ENCODE measurements around the gene ELP4. TPM values are rescaled to one million over a fixed set of nuclear protein-coding genes. Genes with fewer than 3 reads are reported as not detected.

ELP4 gene
- polyA plus RNA-seq, 3 donors = 6.0 to 17.8 (median 16.4) TPM

GRCh38 chr11:31689559-31689958 lies 180.0 kb downstream of the ELP4 start:
- no peak overlapping the region for H3K27ac ChIP-seq (ENCODE audit: low read depth in 1 of 2, low read length in 2 of 2)
- TF ChIP-seq CTCF (IDR thresholded peaks at IDR 0.05) = no peak
- peaks cover 0 to 7% of the 10 kb centered on the region in 2 donors for H3K36me3 Mint-ChIP-seq
- no peak for DNase-seq
- H3K4me3 ChIP-seq (replicated peaks in 1 of 3; ENCODE audit: low read depth in 2 of 3, low read length in 3 of 3) = no peak overlapping the region
- no peaks in the 10 kb centered on the region for H3K27me3 Mint-ChIP-seq (ENCODE audit: low read depth in 3 of 3)
- H3K9me3 Mint-ChIP-seq = peaks cover 0 to 7% (median 3%) of the 10 kb centered on the region in 7 donors
- H2AFZ ChIP-seq (ENCODE audit: insufficient read depth, low read depth, low read length, poor library complexity, severe bottlenecking) = no peak overlapping the region
- intact Hi-C loops (cut with micrococcal nuclease) = no loop called here
- H3K36me3 ChIP-seq (replicated peaks in 1 of 2; ENCODE audit: control insufficient read depth in 1 of 2, insufficient read depth in 2 of 2, low read length in 2 of 2) = no peaks in the 10 kb centered on the region
- H4K20me1 ChIP-seq (ENCODE audit: insufficient read depth, low read length) = no peaks in the 10 kb centered on the region
- H3K79me2 ChIP-seq (ENCODE audit: insufficient read depth, low read length) = no peaks in the 10 kb centered on the region
- no peak overlapping the region for H3K4me3 Mint-ChIP-seq
- no peaks in the 10 kb centered on the region for H3K9me3 ChIP-seq (replicated peaks in 1 of 2; ENCODE audit: control insufficient read depth in 1 of 2, insufficient read depth in 1 of 2, low read length in 2 of 2)
- H3K27me3 ChIP-seq (ENCODE audit: control insufficient read depth in 2 of 2, insufficient read depth in 2 of 2, low read length in 2 of 2) = no peaks in the 10 kb centered on the region
- no peaks in the 10 kb centered on the region for H3K4me1 ChIP-seq (ENCODE audit: control insufficient read depth in 1 of 2, insufficient read depth in 2 of 2, low read length in 2 of 2)
- no peak overlapping the region for H3K9ac ChIP-seq (ENCODE audit: insufficient read depth, low read length, poor library complexity, severe bottlenecking)
- no peaks in the 10 kb centered on the region for H3K4me1 Mint-ChIP-seq
- H3K4me2 ChIP-seq (replicated peaks; ENCODE audit: extremely low read depth, low read length, poor library complexity, severe bottlenecking) = no peak overlapping the region
- H3K27ac Mint-ChIP-seq = no peak overlapping the region

- H3K27ac ChIP-seq (ENCODE audit: low read depth in 1 of 2, low read length in 2 of 2) = no peak overlapping the region
- Mint-ChIP-seq H3K4me1 (no peaks in the 10 kb centered on the region), H3K4me3 (no peak overlapping the region), H3K9me3 (peaks cover 0 to 9% (median 2%) of the 10 kb centered on the region in 7 donors), H3K27ac (no peak overlapping the region), H3K27me3 (ENCODE audit: low read depth in 3 of 3) (no peaks in the 10 kb centered on the region), H3K36me3 (peaks cover 0 to 7% of the 10 kb centered on the region in 2 donors)
- no peaks in the 10 kb centered on the region for H3K4me1 ChIP-seq (ENCODE audit: control insufficient read depth in 1 of 2, insufficient read depth in 2 of 2, low read length in 2 of 2)
- no CpG with 5 or more reads among the region's 2 CpGs for WGBS (ENCODE audit: insufficient coverage)
- no peak for DNase-seq
- no peaks in the 10 kb centered on the region for H3K36me3 ChIP-seq (replicated peaks in 1 of 2; ENCODE audit: control insufficient read depth in 1 of 2, insufficient read depth in 2 of 2, low read length in 2 of 2)
- H3K27me3 ChIP-seq (ENCODE audit: control insufficient read depth in 2 of 2, insufficient read depth in 2 of 2, low read length in 2 of 2) = no peaks in the 10 kb centered on the region
- intact Hi-C loops (cut with micrococcal nuclease) = no loop called here
- no peak for TF ChIP-seq CTCF (IDR thresholded peaks at IDR 0.05)
- no peaks in the 10 kb centered on the region for H3K9me3 ChIP-seq (replicated peaks in 1 of 2; ENCODE audit: control insufficient read depth in 1 of 2, insufficient read depth in 1 of 2, low read length in 2 of 2)
- H3K79me2 ChIP-seq (ENCODE audit: insufficient read depth, low read length) = no peaks in the 10 kb centered on the region
- H4K20me1 ChIP-seq (ENCODE audit: insufficient read depth, low read length) = no peaks in the 10 kb centered on the region
- H2AFZ ChIP-seq (ENCODE audit: insufficient read depth, low read depth, low read length, poor library complexity, severe bottlenecking) = no peak overlapping the region
- H3K4me3 ChIP-seq (replicated peaks in 1 of 3; ENCODE audit: low read depth in 2 of 3, low read length in 3 of 3) = no peak overlapping the region
- H3K4me2 ChIP-seq (replicated peaks; ENCODE audit: extremely low read depth, low read length, poor library complexity, severe bottlenecking) = no peak overlapping the region
- H3K9ac ChIP-seq (ENCODE audit: insufficient read depth, low read length, poor library complexity, severe bottlenecking) = no peak overlapping the region
These were observed 180.5 kb downstream of the ELP4 start for GRCh38 chr11:31690041-31690440.

Measured in CD14-positive monocyte (primary cell).